GM13976 (cell line): ENCODE measurements around the gene DGAT2L6.

Source experiments
- DNase-seq: peaks from one replicate; pipeline ENCODE4 v3.0.0; 2012; ENCODE audit warnings: low spot score
- CTCF ChIP-seq: IDR thresholded peaks from 2 replicates; pipeline ENCODE4 v1.5.1; 2012; ENCODE audit warnings: borderline replicate concordance, mild to moderate bottlenecking; ENCODE audit not compliant: insufficient read depth; ENCODE audit errors: extremely low read depth, missing control alignments, control extremely low read depth
- in situ Hi-C: fragments of 300-500 bp; cut with MboI; formaldehyde crosslinking; loops from one replicate; pipeline ENCODE4 v1.12.0; 2022; ENCODE audit warnings: low sequenced_read_pairs, mixed read lengths, inconsistent platforms; ENCODE audit not compliant: unreplicated experiment

The DGAT2L6 gene

GRCh38 chrX:70169281-70169680 is 8.0 kb upstream of the DGAT2L6 start:
- no peak for DNase-seq
- TF ChIP-seq CTCF, result no peak
- in situ Hi-C loops, result no loop called here

GRCh38 chrX:70171624-70172023 is 5.7 kb upstream of the DGAT2L6 start:
- in situ Hi-C loops, result no loop called here
- no peak for DNase-seq

GRCh38 chrX:70172221-70172620 is 5.1 kb upstream of the DGAT2L6 start:
- no peak for TF ChIP-seq CTCF
- in situ Hi-C loops, result no loop called here
- DNase-seq, result no peak

More at GRCh38 chrX:70171624-70172023, 5.7 kb upstream of the DGAT2L6 start:
- TF ChIP-seq CTCF, result no peak

GRCh38 chrX:70172964-70173363 is 4.3 kb upstream of the DGAT2L6 start:
- TF ChIP-seq CTCF, result no peak
- in situ Hi-C loops, result no loop called here
- DNase-seq, result no peak

GRCh38 chrX:70174754-70175153 is 2.5 kb upstream of the DGAT2L6 start:
- DNase-seq, result no peak
- in situ Hi-C loops, result no loop called here
- TF ChIP-seq CTCF, result no peak

GRCh38 chrX:70175338-70175737 is 1.9 kb upstream of the DGAT2L6 start:
- in situ Hi-C loops, result no loop called here
- no peak for TF ChIP-seq CTCF
- no peak for DNase-seq

- in situ Hi-C loops, result no loop called here
- TF ChIP-seq CTCF, result no peak
- no peak for DNase-seq
Measured at GRCh38 chrX:70183091-70183490, 5.8 kb downstream of the DGAT2L6 start.
